Osteocyte (in vitro differentiated cells): ENCODE data around the gene SH3PXD2B. TPM values are rescaled to one million over a fixed set of nuclear protein-coding genes. Genes with fewer than 3 reads are reported as not detected.

Experiments used
- DNase-seq: peaks from one replicate; pipeline ENCODE4 v3.0.0; 2021; ENCODE audit warnings: mixed read lengths; ENCODE audit not compliant: unreplicated experiment; ENCODE audit errors: extremely low spot score
- H3K27ac Mint-ChIP-seq: one replicate; pipeline ENCODE4 v1.8.0; 2021; ENCODE audit warnings: mild to moderate bottlenecking, mixed read lengths; ENCODE audit not compliant: unreplicated experiment
- H3K27me3 Mint-ChIP-seq: one replicate; pipeline ENCODE4 v1.8.0; 2021; ENCODE audit warnings: mixed read lengths; ENCODE audit not compliant: unreplicated experiment
- H3K36me3 Mint-ChIP-seq: one replicate; pipeline ENCODE4 v1.8.0; 2021; ENCODE audit warnings: mixed read lengths; ENCODE audit not compliant: unreplicated experiment
- H3K4me1 Mint-ChIP-seq: one replicate; pipeline ENCODE4 v1.8.0; 2021; ENCODE audit warnings: mixed read lengths; ENCODE audit not compliant: unreplicated experiment
- H3K4me3 Mint-ChIP-seq: one replicate; pipeline ENCODE4 v1.8.0; 2021; ENCODE audit warnings: mild to moderate bottlenecking, moderate library complexity, mixed read lengths; ENCODE audit not compliant: unreplicated experiment
- H3K9me3 Mint-ChIP-seq: one replicate; pipeline ENCODE4 v1.8.0; 2021; ENCODE audit warnings: mixed read lengths; ENCODE audit not compliant: unreplicated experiment
- CTCF ChIP-seq: fragments of 200-600 bp; sonication (generic); IDR thresholded peaks from 2 replicates; pipeline ENCODE4 v1.5.0; 2021; ENCODE audit warnings: antibody characterized with exemption, mild to moderate bottlenecking, moderate library complexity
- total RNA-seq: library from RNA; stranded (reverse); gene quantifications from 2 replicates; pipeline ENCODE4 v1.2.1, GENCODE V29; 2021

The SH3PXD2B gene
- total RNA-seq, 1 donor from 2014 or later = 114 TPM

- H3K36me3 Mint-ChIP-seq = peaks cover 53% of the 10 kb centered on the region
Measured at GRCh38 chr5:172377856-172378255, 76.5 kb downstream of the SH3PXD2B start.

GRCh38 chr5:172377438-172377837, 76.9 kb downstream of the SH3PXD2B start:
- no peak overlapping the region for H3K4me3 Mint-ChIP-seq
- H3K4me1 Mint-ChIP-seq = peaks cover 4% of the 10 kb centered on the region
- H3K36me3 Mint-ChIP-seq = peaks cover 57% of the 10 kb centered on the region
- no peaks in the 10 kb centered on the region for H3K9me3 Mint-ChIP-seq
- H3K27me3 Mint-ChIP-seq = no peaks in the 10 kb centered on the region
- no peak for TF ChIP-seq CTCF
- DNase-seq = no peak
- H3K27ac Mint-ChIP-seq = no peak overlapping the region

More at GRCh38 chr5:172377856-172378255, 76.5 kb downstream of the SH3PXD2B start:
- Mint-ChIP-seq H3K27me3 (no peaks in the 10 kb centered on the region), H3K4me1 (peaks cover 4% of the 10 kb centered on the region), H3K9me3 (no peaks in the 10 kb centered on the region), H3K27ac (no peak overlapping the region), H3K4me3 (no peak overlapping the region)
- TF ChIP-seq CTCF = no peak
- DNase-seq = no peak

- Mint-ChIP-seq H3K4me3 (no peak overlapping the region), H3K4me1 (no peaks in the 10 kb centered on the region), H3K27ac (no peak overlapping the region), H3K9me3 (peaks cover 12% of the 10 kb centered on the region), H3K27me3 (no peaks in the 10 kb centered on the region), H3K36me3 (peaks cover 57% of the 10 kb centered on the region)
- DNase-seq = no peak
- no peak for TF ChIP-seq CTCF
Measured at GRCh38 chr5:172374783-172375182, 79.5 kb downstream of the SH3PXD2B start.

GRCh38 chr5:172373680-172374079, 80.6 kb downstream of the SH3PXD2B start:
- Mint-ChIP-seq H3K36me3 (peaks cover 54% of the 10 kb centered on the region), H3K4me1 (no peaks in the 10 kb centered on the region), H3K27ac (no peak overlapping the region), H3K4me3 (no peak overlapping the region), H3K27me3 (no peaks in the 10 kb centered on the region), H3K9me3 (peaks cover 12% of the 10 kb centered on the region)
- no peak for TF ChIP-seq CTCF
- no peak for DNase-seq

- Mint-ChIP-seq H3K9me3 (peaks cover 12% of the 10 kb centered on the region), H3K4me3 (no peak overlapping the region), H3K36me3 (peaks cover 48% of the 10 kb centered on the region), H3K27me3 (no peaks in the 10 kb centered on the region), H3K27ac (no peak overlapping the region), H3K4me1 (no peaks in the 10 kb centered on the region)
- no peak for DNase-seq
- no peak for TF ChIP-seq CTCF
Measured at GRCh38 chr5:172371684-172372083, 82.6 kb downstream of the SH3PXD2B start.
